Panc1 (cell line): Measurements from ENCODE around the gene C14orf93. TPM values are rescaled to one million over a fixed set of nuclear protein-coding genes. Genes with fewer than 3 reads are reported as not detected.

Source experiments
- ATAC-seq: fragments of 200-7000 bp; cut with Tn5 transposase; 2 replicates; pipeline ENCODE4 v1.9.1; 2020; ENCODE audit warnings: mild to moderate bottlenecking, moderate library complexity
- BruUV-seq: library from RNA; stranded (reverse); fragments of 400-500 nt; replicated peaks from 2 replicates; lab custom pipeline; 2021; lab: Mats Ljungman, UMichigan
- CTCF ChIA-PET: fragments of 300-600 bp; sonication (Branson Sonifier 250); formaldehyde crosslinking; loops from one replicate; lab custom pipeline; 2022; ENCODE audit warnings: antibody characterized with exemption; lab: Charles Lee
- POLR2A ChIA-PET: fragments of 300-600 bp; sonication (Branson Sonifier 250); formaldehyde crosslinking; loops from one replicate; lab custom pipeline; 2022; ENCODE audit warnings: antibody characterized with exemption; lab: Charles Lee
- DNase-seq: peaks from one replicate; pipeline ENCODE4 v3.0.0-alpha.2; 2010; ENCODE audit warnings: low read depth, low spot score
- H3K27ac ChIP-seq: 2 replicates; pipeline ENCODE4 v1.5.1; 2011; ENCODE audit warnings: mild to moderate bottlenecking, low read length, inconsistent platforms
- H3K27me3 ChIP-seq: fragments of 200-500 bp; sonication (Bioruptor generic); 2 replicates; pipeline ENCODE4 v1.6.0; 2014; ENCODE audit warnings: low read length, inconsistent platforms; ENCODE audit not compliant: control insufficient read depth, insufficient read depth
- H3K36me3 ChIP-seq: fragments of 200-500 bp; sonication (Bioruptor generic); 2 replicates; pipeline ENCODE4 v1.5.1; 2014; ENCODE audit warnings: inconsistent platforms, mild to moderate bottlenecking, low read length, moderate library complexity; ENCODE audit not compliant: control insufficient read depth, insufficient read depth
- H3K4me1 ChIP-seq: 2 replicates; pipeline ENCODE4 v1.5.1; 2011; ENCODE audit warnings: inconsistent platforms, mild to moderate bottlenecking, low read length, moderate library complexity; ENCODE audit not compliant: control insufficient read depth, insufficient read depth
- H3K4me3 ChIP-seq, 2 experiments: 2 replicates each; pipeline ENCODE4 v1.5.1; 2011 to 2012; ENCODE audit warnings: low read depth in 2 of 2, low read length in 2 of 2, mild to moderate bottlenecking in 2 of 2, inconsistent platforms in 1 of 2, moderate library complexity in 1 of 2
- H3K9me3 ChIP-seq: fragments of 200-500 bp; sonication (Bioruptor generic); 2 replicates; pipeline ENCODE4 v1.5.1; 2014; ENCODE audit warnings: low read depth, mild to moderate bottlenecking, inconsistent platforms, low read length, moderate library complexity; ENCODE audit not compliant: control insufficient read depth, insufficient read depth
- POLR2AphosphoS5 ChIP-seq: IDR thresholded peaks from 2 replicates; pipeline ENCODE4 v1.6.1; 2012; ENCODE audit warnings: mild to moderate bottlenecking, low read depth, low read length, moderate library complexity
- SIN3A ChIP-seq: IDR thresholded peaks from 2 replicates; pipeline ENCODE4 v1.6.1; 2012; ENCODE audit warnings: low read depth, mild to moderate bottlenecking, low read length, moderate library complexity, borderline replicate concordance; ENCODE audit not compliant: insufficient read depth
- TCF7L2 ChIP-seq: IDR thresholded peaks from 2 replicates; pipeline ENCODE4 v1.6.1; 2011; ENCODE audit warnings: mild to moderate bottlenecking, low read depth, low read length, inconsistent platforms
- in situ Hi-C: cut with HindIII; loops from 2 replicates; pipeline ENCODE4 v1.10.0; 2016; ENCODE audit warnings: low sequenced_read_pairs, low pct_unique_long_range_greater_than_20kb
- intact Hi-C: fragments of 100-400 bp; cut with micrococcal nuclease; formaldehyde crosslinking; loops from one replicate; pipeline ENCODE4 v1.10.0; 2022; ENCODE audit not compliant: unreplicated experiment
- total RNA-seq: library from RNA; stranded (reverse); gene quantifications from one replicate; pipeline ENCODE4 v1.2.1, GENCODE V29; 2021; ENCODE audit not compliant: unreplicated experiment
- TF ChIP-seq, protein P1 (sequence below), 2 experiments: IDR thresholded peaks; 2 replicates each; pipeline ENCODE4 v1.6.1; 2011 to 2012; ENCODE audit warnings: low read depth in 2 of 2, control low read depth in 1 of 2, low read length in 1 of 2, mild to moderate bottlenecking in 1 of 2, moderate library complexity in 1 of 2; ENCODE audit not compliant: insufficient read depth in 1 of 2
- TF ChIP-seq, protein P2 (sequence below): fragments of 450-650 bp; IDR thresholded peaks from 2 replicates; pipeline ENCODE4 v1.5.1; 2017; ENCODE audit warnings: mild to moderate bottlenecking

Gene C14orf93
- total RNA-seq, 1 experiment from 2014 or later = 5.6 TPM

DNA sequence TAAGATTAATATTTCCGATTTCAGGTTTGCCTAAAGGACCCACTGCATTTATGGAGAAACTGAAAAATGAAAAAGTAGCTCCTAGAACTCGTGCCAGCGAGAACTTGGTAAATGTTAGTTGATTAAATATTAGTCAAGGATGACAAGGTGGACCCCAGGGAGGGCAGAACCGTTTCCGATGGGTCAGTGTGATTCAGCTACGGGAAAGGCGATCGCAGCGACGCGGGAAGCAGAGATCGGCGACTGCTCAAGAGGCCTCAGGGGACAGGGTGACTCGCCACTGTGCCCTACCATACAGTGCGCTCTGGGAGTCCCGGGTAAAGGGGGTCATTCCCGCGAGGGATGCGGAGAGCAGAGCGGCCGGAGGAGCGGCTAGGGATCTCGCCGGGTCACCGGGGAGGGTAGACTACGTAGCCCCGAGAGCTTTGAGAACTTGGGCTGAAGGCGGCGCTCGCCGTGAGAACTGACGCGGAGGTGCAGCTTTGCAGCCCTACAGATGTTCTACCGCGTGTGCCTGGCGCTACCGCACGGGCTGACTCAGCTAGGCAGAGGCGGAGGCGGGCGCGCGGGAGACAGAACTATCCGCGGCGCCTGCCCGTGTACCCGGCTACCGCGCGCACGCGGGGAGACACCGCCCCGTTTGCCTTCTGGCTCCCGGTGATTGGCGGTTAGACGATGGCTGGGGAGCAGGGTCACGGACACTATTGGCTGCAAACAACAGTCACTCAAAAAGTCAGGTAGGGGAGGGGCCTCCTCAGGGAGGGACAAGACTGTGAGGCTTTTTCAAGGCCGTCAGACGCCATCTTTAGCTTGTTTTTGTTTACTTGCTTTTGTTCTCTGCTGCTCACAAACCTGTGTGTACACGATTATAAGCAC is 3.2 kb downstream of the C14orf93 start:
- no TSS peak for BruUV-seq
- H3K27me3 ChIP-seq = no peaks in the 10 kb centered on the region
- POLR2A ChIA-PET = interaction anchor here (0.6 to 0.9 kb wide), 3 partner anchors 20 to 53 kb away, joined by 3 to 4 read pairs (median 3); no protein-coding TSS in a partner anchor
- H3K36me3 ChIP-seq = no peaks in the 10 kb centered on the region; the same call in 1 of the 2 replicates
- H3K27ac ChIP-seq = peak overlapping the region; percentile 99
- intact Hi-C loops = no loop called here
- H3K4me3 ChIP-seq = peak overlapping the region; percentile 66 to 76
- in situ Hi-C loops = no loop called here
- ATAC-seq = peak; percentile 96
- H3K9me3 ChIP-seq = no peaks in the 10 kb centered on the region
- peak; percentile 92 for DNase-seq
- TF ChIP-seq POLR2AphosphoS5 = peak; percentile 91
- TF ChIP-seq, protein P1, sequence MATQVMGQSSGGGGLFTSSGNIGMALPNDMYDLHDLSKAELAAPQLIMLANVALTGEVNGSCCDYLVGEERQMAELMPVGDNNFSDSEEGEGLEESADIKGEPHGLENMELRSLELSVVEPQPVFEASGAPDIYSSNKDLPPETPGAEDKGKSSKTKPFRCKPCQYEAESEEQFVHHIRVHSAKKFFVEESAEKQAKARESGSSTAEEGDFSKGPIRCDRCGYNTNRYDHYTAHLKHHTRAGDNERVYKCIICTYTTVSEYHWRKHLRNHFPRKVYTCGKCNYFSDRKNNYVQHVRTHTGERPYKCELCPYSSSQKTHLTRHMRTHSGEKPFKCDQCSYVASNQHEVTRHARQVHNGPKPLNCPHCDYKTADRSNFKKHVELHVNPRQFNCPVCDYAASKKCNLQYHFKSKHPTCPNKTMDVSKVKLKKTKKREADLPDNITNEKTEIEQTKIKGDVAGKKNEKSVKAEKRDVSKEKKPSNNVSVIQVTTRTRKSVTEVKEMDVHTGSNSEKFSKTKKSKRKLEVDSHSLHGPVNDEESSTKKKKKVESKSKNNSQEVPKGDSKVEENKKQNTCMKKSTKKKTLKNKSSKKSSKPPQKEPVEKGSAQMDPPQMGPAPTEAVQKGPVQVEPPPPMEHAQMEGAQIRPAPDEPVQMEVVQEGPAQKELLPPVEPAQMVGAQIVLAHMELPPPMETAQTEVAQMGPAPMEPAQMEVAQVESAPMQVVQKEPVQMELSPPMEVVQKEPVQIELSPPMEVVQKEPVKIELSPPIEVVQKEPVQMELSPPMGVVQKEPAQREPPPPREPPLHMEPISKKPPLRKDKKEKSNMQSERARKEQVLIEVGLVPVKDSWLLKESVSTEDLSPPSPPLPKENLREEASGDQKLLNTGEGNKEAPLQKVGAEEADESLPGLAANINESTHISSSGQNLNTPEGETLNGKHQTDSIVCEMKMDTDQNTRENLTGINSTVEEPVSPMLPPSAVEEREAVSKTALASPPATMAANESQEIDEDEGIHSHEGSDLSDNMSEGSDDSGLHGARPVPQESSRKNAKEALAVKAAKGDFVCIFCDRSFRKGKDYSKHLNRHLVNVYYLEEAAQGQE (IDR thresholded peaks at IDR 0.05; ENCODE audit: insufficient read depth in 1 of 2, low read depth in 2 of 2, low read length in 1 of 2) = no peak
- TF ChIP-seq, protein P2, sequence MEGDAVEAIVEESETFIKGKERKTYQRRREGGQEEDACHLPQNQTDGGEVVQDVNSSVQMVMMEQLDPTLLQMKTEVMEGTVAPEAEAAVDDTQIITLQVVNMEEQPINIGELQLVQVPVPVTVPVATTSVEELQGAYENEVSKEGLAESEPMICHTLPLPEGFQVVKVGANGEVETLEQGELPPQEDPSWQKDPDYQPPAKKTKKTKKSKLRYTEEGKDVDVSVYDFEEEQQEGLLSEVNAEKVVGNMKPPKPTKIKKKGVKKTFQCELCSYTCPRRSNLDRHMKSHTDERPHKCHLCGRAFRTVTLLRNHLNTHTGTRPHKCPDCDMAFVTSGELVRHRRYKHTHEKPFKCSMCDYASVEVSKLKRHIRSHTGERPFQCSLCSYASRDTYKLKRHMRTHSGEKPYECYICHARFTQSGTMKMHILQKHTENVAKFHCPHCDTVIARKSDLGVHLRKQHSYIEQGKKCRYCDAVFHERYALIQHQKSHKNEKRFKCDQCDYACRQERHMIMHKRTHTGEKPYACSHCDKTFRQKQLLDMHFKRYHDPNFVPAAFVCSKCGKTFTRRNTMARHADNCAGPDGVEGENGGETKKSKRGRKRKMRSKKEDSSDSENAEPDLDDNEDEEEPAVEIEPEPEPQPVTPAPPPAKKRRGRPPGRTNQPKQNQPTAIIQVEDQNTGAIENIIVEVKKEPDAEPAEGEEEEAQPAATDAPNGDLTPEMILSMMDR = no peak; the same call in 1 of the 2 replicates
- H3K4me1 ChIP-seq = peaks cover 22% of the 10 kb centered on the region
- CTCF ChIA-PET = interaction anchor here (0.6 to 1.7 kb wide), 7 partner anchors 10 to 144 kb away, joined by 3 to 8 read pairs (median 4); no protein-coding TSS in a partner anchor

DNA sequence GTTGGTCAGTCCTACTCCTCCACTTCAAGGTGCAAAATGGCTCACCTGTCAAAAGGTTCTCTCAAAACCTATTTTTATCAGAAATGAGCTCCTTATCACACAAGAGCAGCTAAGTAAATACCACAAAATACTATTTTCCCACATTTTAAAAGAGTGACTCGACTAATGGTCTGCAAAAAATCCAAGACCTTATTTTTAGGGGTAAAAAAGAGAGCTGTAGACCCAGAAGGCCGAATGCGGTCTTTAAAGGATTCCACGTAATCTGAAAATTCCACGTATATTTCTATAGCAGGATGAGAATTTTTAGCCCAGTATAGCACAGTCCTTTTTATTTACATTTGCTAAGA is 3.8 kb downstream of the C14orf93 start:
- CTCF ChIA-PET = interaction anchor here (1.0 to 1.7 kb wide), 5 partner anchors 11 to 63 kb away, joined by 3 to 8 read pairs (median 4); no protein-coding TSS in a partner anchor
- BruUV-seq = no TSS peak

More for the DNA sequence above, 3.8 kb downstream of the C14orf93 start:
- Histone ChIP-seq H3K4me3 (peak overlapping the region; percentile 66 to 76), H3K4me1 (peaks cover 22% of the 10 kb centered on the region), H3K27me3 (no peaks in the 10 kb centered on the region), H3K9me3 (no peaks in the 10 kb centered on the region), H3K36me3 (no peaks in the 10 kb centered on the region; the same call in 1 of the 2 replicates), H3K27ac (peak overlapping the region; percentile 97)
- no peak for ATAC-seq
- intact Hi-C loops (no loop called here), in situ Hi-C loops (no loop called here)
- POLR2A ChIA-PET = interaction anchor here (0.6 to 0.9 kb wide), 2 partner anchors 27 to 54 kb away, joined by 3 to 4 read pairs; no protein-coding TSS in a partner anchor
- no peak for DNase-seq
- TF ChIP-seq SIN3A = no peak
- TF ChIP-seq, protein P1 (IDR thresholded peaks at IDR 0.05; ENCODE audit: insufficient read depth in 1 of 2, low read depth in 2 of 2, low read length in 1 of 2) = no peak
- no peak for TF ChIP-seq POLR2AphosphoS5
- TF ChIP-seq, protein P2 = no peak
- TF ChIP-seq TCF7L2 = no peak
